K562 (cell line): ENCODE results near the gene ZFP62. TPM values are rescaled to one million over a fixed set of nuclear protein-coding genes. Genes with fewer than 3 reads are reported as not detected.

ENCODE experiments used
- ELF1 ChIP-seq: fragments of 200-800 bp; sonication (Bioruptor generic); IDR thresholded peaks from 2 replicates; pipeline ENCODE4 v1.6.1; 2016; ENCODE audit warnings: missing genetic modification characterization, missing compliant biosample characterization
- EP400 ChIP-seq: fragments of 450-650 bp; IDR thresholded peaks from 2 replicates; pipeline ENCODE4 v1.6.1; 2017; ENCODE audit warnings: antibody characterized with exemption, mild to moderate bottlenecking, moderate library complexity
- FOXM1 ChIP-seq, 2 experiments: fragments of 450-650 bp in 1 of 2; sonication (generic) in 1 of 2; formaldehyde crosslinking in 1 of 2; IDR thresholded peaks; 2 replicates each; pipeline versions ENCODE4 v1.6.1 to v1.9.0; 2017 to 2022; ENCODE audit warnings: low read depth in 2 of 2, mild to moderate bottlenecking in 2 of 2, missing genetic modification reagents in 1 of 2, moderate library complexity in 1 of 2
- ID3 ChIP-seq, 2 experiments: fragments of 250-450 bp in 1 of 2; fragments of 450-650 bp in 1 of 2; sonication (Bioruptor Pico) in 1 of 2; IDR thresholded peaks; 2 replicates each; pipeline versions ENCODE4 v1.6.1 to v1.8.0; 2016 to 2021; ENCODE audit warnings: mild to moderate bottlenecking in 2 of 2, moderate library complexity in 2 of 2, missing compliant biosample characterization in 1 of 2, missing genetic modification characterization in 1 of 2
- KAT7 ChIP-seq: sonication (generic); formaldehyde crosslinking; IDR thresholded peaks from 2 replicates; pipeline ENCODE4 v1.8.0; 2022; ENCODE audit warnings: missing genetic modification reagents, mild to moderate bottlenecking, borderline replicate concordance
- MIER1 ChIP-seq: fragments of 450-650 bp; IDR thresholded peaks from 2 replicates; pipeline ENCODE4 v1.6.1; 2016; ENCODE audit warnings: antibody characterized with exemption, mild to moderate bottlenecking, low read depth
- MTA2 ChIP-seq: fragments of 450-650 bp; IDR thresholded peaks from 2 replicates; pipeline ENCODE4 v1.6.1; 2016; ENCODE audit warnings: low read depth
- NEUROD1 ChIP-seq: fragments of 150-350 bp; IDR thresholded peaks from 2 replicates; pipeline ENCODE4 v1.6.1; 2014; ENCODE audit warnings: borderline replicate concordance, low read length, low read depth; ENCODE audit not compliant: partially characterized antibody
- NR2C1 ChIP-seq, 2 experiments: fragments of 450-650 bp; IDR thresholded peaks; 2 replicates each; pipeline ENCODE4 v1.6.1; 2017; ENCODE audit warnings: mild to moderate bottlenecking in 2 of 2, antibody characterized with exemption in 1 of 2, inconsistent platforms in 1 of 2, missing compliant biosample characterization in 1 of 2, missing genetic modification characterization in 1 of 2
- PURB ChIP-seq: sonication (generic); formaldehyde crosslinking; IDR thresholded peaks from 2 replicates; pipeline ENCODE4 v1.9.0; 2021; ENCODE audit warnings: low read depth, mild to moderate bottlenecking, missing genetic modification reagents
- SAP30 ChIP-seq: fragments of 200-600 bp; sonication (generic); IDR thresholded peaks from 2 replicates; pipeline ENCODE4 v1.6.1; 2012; ENCODE audit warnings: borderline replicate concordance, low read depth, mild to moderate bottlenecking, moderate library complexity, low read length, control low read depth, inconsistent platforms; ENCODE audit not compliant: insufficient read depth, poor library complexity, severe bottlenecking
- SPI1 ChIP-seq: IDR thresholded peaks from 2 replicates; pipeline ENCODE4 v1.6.1; 2011; ENCODE audit warnings: low read depth, low read length, control low read depth, borderline replicate concordance
- YBX1 ChIP-seq: fragments of 450-650 bp; IDR thresholded peaks from 2 replicates; pipeline ENCODE4 v1.7.1; 2016; ENCODE audit warnings: mild to moderate bottlenecking
- ZNF12 ChIP-seq: sonication (generic); formaldehyde crosslinking; IDR thresholded peaks from 2 replicates; pipeline ENCODE4 v1.4.0; 2020; ENCODE audit warnings: mild to moderate bottlenecking, missing genetic modification reagents
- ZNF253 ChIP-seq: fragments of 250-450 bp; sonication (Bioruptor Pico); conservative IDR thresholded peaks from 2 replicates; pipeline ENCODE4 v1.6.1; 2021; ENCODE audit warnings: mild to moderate bottlenecking
- ZNF277 ChIP-seq: fragments of 250-450 bp; sonication (Bioruptor Pico); IDR thresholded peaks from 2 replicates; pipeline ENCODE4 v1.8.0; 2022; ENCODE audit warnings: inconsistent platforms, mild to moderate bottlenecking, moderate library complexity, borderline replicate concordance
- ZNF639 ChIP-seq, 2 experiments: fragments of 200-800 bp in 1 of 2; sonication (Bioruptor generic) in 1 of 2; sonication (generic) in 1 of 2; formaldehyde crosslinking in 1 of 2; IDR thresholded peaks in 1 of 2; conservative IDR thresholded peaks in 1 of 2; 2 replicates each; pipeline versions ENCODE4 v1.5.0 to v1.6.1; 2016 to 2020; ENCODE audit warnings: missing compliant biosample characterization in 1 of 2, missing genetic modification characterization in 1 of 2, missing genetic modification reagents in 1 of 2
- ZNF644 ChIP-seq: fragments of 200-800 bp; sonication (Bioruptor generic); IDR thresholded peaks from 2 replicates; pipeline ENCODE4 v1.6.1; 2016; ENCODE audit warnings: low read depth, missing genetic modification characterization, missing compliant biosample characterization
- ZNF655 ChIP-seq: fragments of 250-450 bp; sonication (Bioruptor Pico); IDR thresholded peaks from 2 replicates; pipeline ENCODE4 v1.5.0; 2021
- polyA plus RNA-seq, 8 experiments: library from polyadenylated mRNA; depleted of rRNA in 4 of 8; stranded (reverse) in 5 of 8; unstranded in 3 of 8; fragments of >200 nt; fragmentation: Nextera tagmentation in 2 of 8; fragmentation: Illumina TruSeq in 1 of 8; extraction: Ambion mirVana in 2 of 8; extraction: Trizol in 1 of 8; gene quantifications; 2 replicates each; pipeline versions ENCODE4 v1.2.1 to v1.2.3, GENCODE V29; 2011 to 2014; ENCODE audit warnings: inconsistent platforms in 1 of 8, missing spikeins in 1 of 8
- total RNA-seq, 7 experiments: library from RNA; depleted of rRNA in 6 of 7; stranded (reverse); fragments of >200 nt in 6 of 7; fragmentation: Illumina TruSeq in 2 of 7; extraction: Trizol in 2 of 7; gene quantifications; 2 replicates each; pipeline versions ENCODE4 v1.2.1 to v1.2.3, GENCODE V29; 2011 to 2021; ENCODE audit warnings: low replicate concordance in 1 of 7

The ZFP62 gene
- total and polyA plus RNA-seq, 9 of the 15 experiments (the other 6 are each of a cell fraction or from before 2014, with no cell fraction given) = 12.2 to 37.5 (median 25.0) TPM

GRCh38 chr5:180873615-180874520 is 12.8 kb upstream of the ZFP62 start (continued):
- TF ChIP-seq ID3 (CRISPR knock-in tag; IDR thresholded peaks at IDR 0.05) (no peak), ID3 (tag; IDR thresholded peaks at IDR 0.05) (peak; percentile 76; the same call in 1 of the 2 replicates), SPI1 (peak; percentile 96), ELF1 (tag) (0 out of 2 replicates have a peak, but pooled peaks have one; percentile 46), ZNF655 (no peak), MIER1 (no peak), ZNF639 (CRISPR knock-in tag; conservative IDR thresholded peaks at IDR 0.05 in 1 of 2, IDR thresholded peaks at IDR 0.05 in 1 of 2) (peak in 1 of 2 experiments; percentile 53; a peak in 1 of 4 replicates), ZNF12 (0 out of 2 replicates have a peak, but pooled peaks have one; percentile 29), SAP30 (no peak), ZNF644 (no peak; the same call in 1 of the 2 replicates), PURB (CRISPR knock-in tag) (no peak), ZNF277 (CRISPR knock-in tag) (no peak), FOXM1 (IDR thresholded peaks at IDR 0.05; ENCODE audit: low read depth) (0 out of 2 replicates have a peak, but pooled peaks have one; percentile 44), FOXM1 (CRISPR knock-in tag; IDR thresholded peaks at IDR 0.05; ENCODE audit: low read depth) (no peak), YBX1 (no peak), EP400 (peak; percentile 78), MTA2 (peak; percentile 24; the same call in 1 of the 2 replicates), KAT7 (CRISPR knock-in tag) (0 out of 2 replicates have a peak, but pooled peaks have one; percentile 47), NR2C1 (IDR thresholded peaks at IDR 0.05) (no peak), NR2C1 (tag; IDR thresholded peaks at IDR 0.05) (peak; percentile 77), NEUROD1 (no peak), ZNF253 (CRISPR knock-in tag) (no peak)
